Lung (tissue), 12 donors: ENCODE measurements around the gene TTYH3. TPM values are rescaled to one million over a fixed set of nuclear protein-coding genes. Genes with fewer than 3 reads are reported as not detected.
"Not testable (repeated sequence)": the region's sequence is repeated elsewhere in the genome, so short reads cannot be mapped to it uniquely, and the experiment has no call there.

ENCODE experiments used
- ATAC-seq: fragments of 200-7000 bp; cut with Tn5 transposase; one replicate; pipeline ENCODE4 v1.9.1; 2020; ENCODE audit warnings: moderate number of reproducible peaks; ENCODE audit not compliant: insufficient read depth, low FRiP score
- DNase-seq, 3 donors: peaks; one replicate each; pipeline ENCODE4 v3.0.0-alpha.2; 2013 to 2017
- H3K27ac ChIP-seq, 2 donors: one replicate each; pipeline ENCODE4 v1.5.1; 2013; ENCODE audit warnings: mild to moderate bottlenecking in 2 of 2, moderate library complexity in 2 of 2, control low read depth in 1 of 2, inconsistent platforms in 1 of 2, low read depth in 1 of 2, low read length in 1 of 2
- H3K27me3 ChIP-seq, 3 donors: one replicate each; pipeline ENCODE4 v1.5.1; 2013; ENCODE audit warnings: low read length in 2 of 3; ENCODE audit not compliant: control insufficient read depth in 3 of 3, insufficient read depth in 3 of 3
- H3K36me3 ChIP-seq, 4 donors: one replicate each; pipeline ENCODE4 v1.5.1; 2013; ENCODE audit warnings: low read length in 4 of 4, mild to moderate bottlenecking in 1 of 4, moderate library complexity in 1 of 4; ENCODE audit not compliant: control insufficient read depth in 4 of 4, insufficient read depth in 4 of 4
- H3K4me1 ChIP-seq, 5 donors: one replicate each; pipeline ENCODE4 v1.5.1; 2013; ENCODE audit warnings: low read length in 5 of 5, mild to moderate bottlenecking in 2 of 5, moderate library complexity in 1 of 5; ENCODE audit not compliant: control insufficient read depth in 5 of 5, insufficient read depth in 5 of 5
- H3K4me3 ChIP-seq: one replicate; pipeline ENCODE4 v1.5.1; 2013; ENCODE audit warnings: mild to moderate bottlenecking, control low read depth, moderate library complexity
- H3K9ac ChIP-seq, 2 donors: one replicate each; pipeline ENCODE4 v1.5.1; 2013; ENCODE audit warnings: low read length in 2 of 2, control low read depth in 1 of 2; ENCODE audit not compliant: insufficient read depth in 1 of 2
- H3K9me3 ChIP-seq, 4 donors: one replicate each; pipeline ENCODE4 v1.5.1; 2013; ENCODE audit warnings: low read length in 3 of 4, mild to moderate bottlenecking in 1 of 4, moderate library complexity in 1 of 4; ENCODE audit not compliant: control insufficient read depth in 4 of 4, insufficient read depth in 3 of 4
- WGBS, 2 donors: extraction: QIAGEN DNeasy Blood & Tissue Kit; methylation state at CpG; one replicate each; pipeline ENCODE4 v1.1.7; 2013; 5-methylcytosine and 5-hydroxymethylcytosine counted together
- polyA plus RNA-seq, 2 donors: library from polyadenylated mRNA; stranded (reverse); fragments of 200-250 nt; gene quantifications; one replicate each; pipeline ENCODE4 v1.2.1, GENCODE V29; 2013
- total RNA-seq, 2 donors: library from RNA; depleted of rRNA in 1 of 2; stranded (reverse); fragments of >200 nt in 1 of 2; gene quantifications; one replicate each; pipeline ENCODE4 v1.2.1, GENCODE V29; 2014 to 2021
- TF ChIP-seq, protein P1 (sequence below): IDR thresholded peaks from 2 replicates; pipeline ENCODE4 v1.5.1; 2012; ENCODE audit warnings: mild to moderate bottlenecking; ENCODE audit errors: control extremely low read depth, extremely low read depth
- donor health status: control.
- donor health status: control.
- donor health status: Bipolar disorder and iron deficiency.
- donor health status: healthy.
- donor health status: DM: yes; HTN: yes; CAD: no.

The TTYH3 gene
- total and polyA plus RNA-seq, 4 donors = 14.3 to 74.0 (median 55.8) TPM

DNA sequence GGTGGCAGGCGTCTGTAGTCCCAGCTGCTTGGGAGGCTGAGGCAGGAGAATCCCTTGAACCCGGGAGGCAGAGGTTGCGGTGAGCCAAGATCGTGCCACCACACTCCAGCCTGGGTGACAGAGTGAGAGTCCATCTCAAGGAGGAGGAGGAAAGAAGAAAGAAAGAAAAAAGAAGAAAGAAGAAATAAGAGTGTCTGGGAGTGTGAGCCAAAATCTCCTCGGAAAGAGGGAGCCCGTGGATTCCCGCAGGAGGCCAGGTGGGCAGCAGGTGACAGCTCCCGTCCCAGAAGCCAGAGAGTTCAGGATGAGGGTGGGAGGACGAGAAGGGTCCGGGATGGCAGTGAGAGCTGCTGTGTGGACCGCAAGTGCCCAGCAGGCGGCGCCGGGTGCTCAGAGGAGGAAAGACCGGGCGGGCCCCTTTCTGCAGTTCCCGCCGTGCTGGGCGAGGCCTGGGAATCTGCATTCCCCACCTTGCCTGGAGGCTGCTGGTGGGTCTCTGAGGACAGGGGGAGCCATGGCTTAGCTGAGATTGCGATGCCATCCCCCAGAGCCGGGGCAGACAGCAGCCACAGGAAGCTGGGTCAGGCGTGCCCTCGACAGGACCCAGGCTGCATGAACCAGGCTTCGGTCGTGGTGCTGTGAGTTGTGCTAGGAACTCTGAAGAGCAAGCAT is 39.1 kb downstream of the TTYH3 start:
- peaks cover 0 to 7% (median 0%) of the 10 kb centered on the region in 4 donors for H3K9me3 ChIP-seq
- 22% methylated on average over 25 of the region's 25 CpGs for WGBS, 2 donors
- H3K9ac ChIP-seq = no peak overlapping the region
- ATAC-seq = no peak
- H3K36me3 ChIP-seq = no peaks in the 10 kb centered on the region
- H3K4me3 ChIP-seq = no peak overlapping the region
- H3K27me3 ChIP-seq = no peaks in the 10 kb centered on the region
- H3K4me1 ChIP-seq = no peaks in the 10 kb centered on the region
- H3K27ac ChIP-seq = no peak overlapping the region
- peak; percentile 63 to 71 (median 68) for DNase-seq
- TF ChIP-seq, protein P1, sequence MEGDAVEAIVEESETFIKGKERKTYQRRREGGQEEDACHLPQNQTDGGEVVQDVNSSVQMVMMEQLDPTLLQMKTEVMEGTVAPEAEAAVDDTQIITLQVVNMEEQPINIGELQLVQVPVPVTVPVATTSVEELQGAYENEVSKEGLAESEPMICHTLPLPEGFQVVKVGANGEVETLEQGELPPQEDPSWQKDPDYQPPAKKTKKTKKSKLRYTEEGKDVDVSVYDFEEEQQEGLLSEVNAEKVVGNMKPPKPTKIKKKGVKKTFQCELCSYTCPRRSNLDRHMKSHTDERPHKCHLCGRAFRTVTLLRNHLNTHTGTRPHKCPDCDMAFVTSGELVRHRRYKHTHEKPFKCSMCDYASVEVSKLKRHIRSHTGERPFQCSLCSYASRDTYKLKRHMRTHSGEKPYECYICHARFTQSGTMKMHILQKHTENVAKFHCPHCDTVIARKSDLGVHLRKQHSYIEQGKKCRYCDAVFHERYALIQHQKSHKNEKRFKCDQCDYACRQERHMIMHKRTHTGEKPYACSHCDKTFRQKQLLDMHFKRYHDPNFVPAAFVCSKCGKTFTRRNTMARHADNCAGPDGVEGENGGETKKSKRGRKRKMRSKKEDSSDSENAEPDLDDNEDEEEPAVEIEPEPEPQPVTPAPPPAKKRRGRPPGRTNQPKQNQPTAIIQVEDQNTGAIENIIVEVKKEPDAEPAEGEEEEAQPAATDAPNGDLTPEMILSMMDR = peak; percentile 57

DNA sequence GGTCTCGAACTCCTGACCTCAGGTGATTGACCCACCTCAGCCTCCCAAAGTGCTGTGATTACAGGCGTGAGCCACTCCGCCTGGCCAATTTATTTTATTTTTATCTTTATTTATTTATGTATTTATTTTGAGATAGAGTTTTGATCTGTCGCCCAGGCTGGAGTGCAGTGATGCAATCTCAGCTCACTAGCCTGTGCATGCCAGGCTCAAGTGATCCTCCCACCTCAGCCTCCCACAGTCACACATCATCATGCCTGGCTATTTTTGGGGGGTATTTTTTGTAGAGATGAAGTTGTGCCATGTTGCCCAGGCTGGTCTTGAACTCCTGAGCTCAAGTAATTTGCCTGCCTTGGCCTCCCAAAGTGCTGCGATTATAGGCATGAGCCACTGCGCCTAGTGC is 41.4 kb downstream of the TTYH3 start:
- 73 to 81% methylated on average over 6 of the region's 6 CpGs for WGBS, 2 donors
- H3K9me3 ChIP-seq, H3K4me3 ChIP-seq, H3K27me3 ChIP-seq, H3K4me1 ChIP-seq, H3K27ac ChIP-seq, DNase-seq, ATAC-seq, H3K36me3 ChIP-seq, H3K9ac ChIP-seq: not testable (repeated sequence)

DNA sequence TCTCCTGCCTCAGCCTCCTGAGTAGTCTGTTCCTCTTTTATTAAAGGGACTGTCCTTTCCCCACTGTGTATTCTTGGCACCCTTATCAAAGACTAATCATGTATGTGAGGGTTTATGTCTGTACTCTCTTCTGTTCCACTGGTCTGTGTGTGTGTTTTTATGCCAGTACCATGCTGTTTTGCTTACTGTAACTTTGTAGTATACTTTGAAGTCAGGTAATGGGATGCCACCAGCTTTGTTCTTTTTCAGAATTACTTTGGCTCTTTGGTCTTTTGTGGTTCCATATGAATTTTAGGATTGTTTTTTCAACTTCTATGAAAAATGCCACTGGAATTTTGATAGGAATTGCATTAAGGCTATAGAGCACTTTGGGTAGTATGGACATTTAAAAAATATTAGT is 42.1 kb downstream of the TTYH3 start:
- DNase-seq = no peak
- H3K27me3 ChIP-seq = no peaks in the 10 kb centered on the region
- H3K9ac ChIP-seq = no peak overlapping the region
- H3K27ac ChIP-seq = no peak overlapping the region
- no peaks in the 10 kb centered on the region for H3K36me3 ChIP-seq
- H3K9me3 ChIP-seq = no peaks in the 10 kb centered on the region
- TF ChIP-seq, protein P1 = no peak
- ATAC-seq = no peak
- H3K4me3 ChIP-seq = no peak overlapping the region
- H3K4me1 ChIP-seq = no peaks in the 10 kb centered on the region

DNA sequence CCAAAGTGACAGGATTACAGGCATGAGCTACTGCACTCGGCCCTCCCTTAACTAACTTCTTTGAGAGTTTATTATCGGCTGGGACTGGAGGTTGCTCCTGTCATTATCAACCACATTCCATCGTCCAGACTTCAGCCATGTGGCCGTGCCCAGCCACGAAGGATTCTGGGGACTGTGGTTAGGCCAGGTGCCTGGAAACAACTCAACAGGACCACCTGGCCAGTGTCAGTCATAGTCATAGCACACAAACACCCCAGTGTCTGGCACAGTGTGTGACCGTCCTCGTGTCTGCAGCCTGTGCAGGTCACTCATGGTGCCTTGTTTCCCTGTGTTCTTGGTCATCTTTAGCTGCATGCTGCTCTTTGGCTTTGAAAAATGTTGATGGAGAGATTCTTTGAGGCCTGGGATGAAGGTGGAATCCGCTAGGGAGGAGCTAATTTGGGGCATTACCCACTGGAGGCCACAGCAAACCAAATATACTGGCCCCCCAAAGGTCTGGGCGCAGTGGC is 43.5 kb downstream of the TTYH3 start:
- H3K36me3 ChIP-seq = no peaks in the 10 kb centered on the region
- no peaks in the 10 kb centered on the region for H3K27me3 ChIP-seq
- no peak for ATAC-seq
- 92 to 93% methylated on average over 9 of the region's 9 CpGs for WGBS, 2 donors
- no peaks in the 10 kb centered on the region for H3K9me3 ChIP-seq
- H3K4me1 ChIP-seq = peaks cover 0 to 6% (median 0%) of the 10 kb centered on the region in 5 donors
- TF ChIP-seq, protein P1 = no peak
- DNase-seq = no peak
- H3K27ac ChIP-seq = no peak overlapping the region
- H3K4me3 ChIP-seq = no peak overlapping the region
- no peak overlapping the region for H3K9ac ChIP-seq

DNA sequence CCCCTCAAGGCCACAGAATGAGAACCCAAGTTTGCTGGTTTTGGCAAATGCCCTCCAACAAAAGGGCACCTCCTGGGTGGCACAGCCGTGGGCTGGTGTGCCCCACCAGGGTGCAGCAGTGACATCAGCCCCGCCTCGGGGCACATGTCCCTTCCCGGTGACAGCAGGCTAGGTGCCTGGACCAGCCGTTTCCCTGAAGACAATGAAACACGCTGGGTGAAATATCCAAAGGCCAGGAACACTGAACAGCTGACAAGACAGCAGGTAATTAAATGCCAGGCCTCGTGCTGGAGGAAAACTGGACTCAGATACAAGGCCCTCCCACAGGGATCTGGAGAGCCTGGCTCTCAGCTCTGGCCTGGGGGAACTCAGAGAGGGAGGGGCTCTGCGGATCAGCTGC is 44.8 kb downstream of the TTYH3 start:
- 91 to 95% methylated on average over 7 of the region's 8 CpGs for WGBS, 2 donors
- not testable (repeated sequence) for DNase-seq, H3K27me3 ChIP-seq, H3K4me1 ChIP-seq, H3K27ac ChIP-seq, ATAC-seq, H3K4me3 ChIP-seq, H3K36me3 ChIP-seq, H3K9ac ChIP-seq, H3K9me3 ChIP-seq

DNA sequence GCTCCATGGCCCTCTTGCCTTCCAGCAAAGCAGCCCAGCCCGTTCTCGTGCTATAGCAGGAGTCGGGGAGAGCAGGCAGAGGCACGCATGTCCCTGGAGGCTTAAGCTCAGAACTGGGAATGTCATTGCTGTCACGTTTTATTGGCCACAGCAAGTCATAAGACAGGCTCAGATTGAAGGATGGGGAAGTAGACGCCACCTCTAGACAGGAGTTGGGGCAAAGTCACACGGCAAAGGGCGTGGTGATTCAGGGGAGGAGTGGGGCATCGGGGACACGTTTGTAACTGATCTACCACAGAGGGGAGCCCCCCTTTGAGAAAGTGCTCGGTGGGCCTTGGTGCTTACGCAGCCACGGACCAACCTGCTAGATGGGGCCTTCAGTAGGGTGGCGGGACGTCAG is 46.7 kb downstream of the TTYH3 start:
- H3K27me3 ChIP-seq, H3K27ac ChIP-seq, H3K4me1 ChIP-seq, DNase-seq, H3K9me3 ChIP-seq, ATAC-seq, H3K9ac ChIP-seq, H3K4me3 ChIP-seq, H3K36me3 ChIP-seq: not testable (repeated sequence)
- 78 to 80% methylated on average over 11 to 15 of the region's 15 CpGs for WGBS, 2 donors
